Ascending aorta (tissue), 2 donors: ENCODE data around the gene ITPK1. TPM values are rescaled to one million over a fixed set of nuclear protein-coding genes. Genes with fewer than 3 reads are reported as not detected.
A peak's percentile ranks its signal among the peaks of the same experiment; 100 is the strongest.
"Not testable (repeated sequence)": the region's sequence is repeated elsewhere in the genome, so short reads cannot be mapped to it uniquely, and the experiment has no call there.

Experiments
- DNase-seq, 2 donors: peaks; one replicate each; pipeline ENCODE4 v3.0.0-alpha.2; 2019; ENCODE audit warnings: low spot score in 2 of 2
- H3K27ac ChIP-seq, 2 donors: fragments of 200-600 bp; sonication (generic); one replicate each; pipeline ENCODE4 v1.5.1; 2016 to 2017; ENCODE audit warnings: mild to moderate bottlenecking in 1 of 2
- H3K27me3 ChIP-seq: fragments of 200-600 bp; sonication (generic); one replicate; pipeline ENCODE4 v1.5.1; 2017
- H3K36me3 ChIP-seq, 2 donors: fragments of 200-600 bp; sonication (generic); one replicate each; pipeline ENCODE4 v1.5.1; 2016
- H3K4me1 ChIP-seq, 2 donors: fragments of 200-600 bp; sonication (generic); one replicate each; pipeline ENCODE4 v1.5.1; 2016 to 2017; ENCODE audit warnings: mild to moderate bottlenecking in 1 of 2
- H3K4me3 ChIP-seq, 2 donors: fragments of 200-600 bp; sonication (generic); one replicate each; pipeline ENCODE4 v1.5.1; 2016 to 2017; ENCODE audit warnings: mild to moderate bottlenecking in 1 of 2
- H3K9me3 ChIP-seq, 2 donors: fragments of 200-600 bp; sonication (generic); one replicate each; pipeline ENCODE4 v1.5.1; 2016
- intact Hi-C: fragments of 100-400 bp; cut with DNase I; formaldehyde crosslinking; loops from one replicate; pipeline ENCODE4 v1.15.1; 2023
- total RNA-seq: library from RNA; depleted of rRNA; stranded (reverse); fragments of >200 nt; gene quantifications from one replicate; pipeline ENCODE4 v1.1.0, GENCODE V29; 2016
- TF ChIP-seq, protein P1 (sequence below), 3 experiments: fragments of 200-600 bp in 2 of 3; fragments of 450-650 bp in 1 of 3; sonication (generic) in 2 of 3; IDR thresholded peaks; one replicate each; pipeline ENCODE4 v1.5.1; 2016 to 2019; ENCODE audit warnings: antibody characterized with exemption in 3 of 3, mild to moderate bottlenecking in 1 of 3, moderate library complexity in 1 of 3

The ITPK1 gene
- 85.3 TPM for total RNA-seq

DNA sequence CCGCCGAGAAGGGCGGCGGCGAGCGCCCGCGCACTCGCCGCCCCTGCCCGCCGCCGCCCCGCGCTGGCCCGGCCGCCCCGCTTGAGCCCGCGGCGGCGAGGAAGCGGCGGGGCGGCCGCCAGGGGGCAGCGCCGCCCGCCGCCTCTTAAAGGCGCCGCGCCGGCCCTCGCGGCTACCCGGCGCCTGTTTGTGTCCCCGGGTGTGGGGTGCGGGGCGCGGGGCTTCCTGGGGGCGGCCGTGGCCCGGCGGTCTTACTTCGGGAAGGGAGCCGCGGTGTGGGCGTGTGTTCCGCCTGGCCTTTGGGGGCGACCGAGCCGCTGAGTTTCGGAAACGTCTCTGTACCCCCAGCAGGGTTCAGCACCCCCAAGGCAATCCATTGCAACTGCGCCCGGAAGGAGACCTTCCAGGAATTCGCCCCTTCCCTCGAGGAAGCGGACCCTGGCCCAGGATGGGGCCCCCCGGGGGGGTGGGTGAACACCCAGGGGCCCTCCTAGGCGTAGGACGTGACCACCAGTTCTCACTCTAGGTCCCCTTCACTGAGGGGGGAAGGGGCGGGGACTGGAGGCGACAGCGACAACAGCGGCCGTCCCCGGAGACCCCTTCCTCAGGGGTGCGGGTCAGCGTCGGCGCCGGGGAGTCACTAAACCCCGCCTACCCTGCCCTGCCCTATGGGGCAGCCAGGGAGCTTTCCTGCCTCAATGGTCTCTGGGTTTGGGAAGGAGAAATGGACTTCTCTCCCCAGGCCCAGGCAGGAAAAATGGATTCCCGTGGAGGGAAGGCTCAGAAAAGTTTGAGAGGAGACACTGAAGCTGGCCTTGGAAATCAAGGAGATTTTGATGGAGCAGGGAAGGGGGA is at the start of gene ITPK1:
Gene ITPK1, minus strand, starts transcription at position 105 of the 855 bp plus-strand sequence. CDS start 762 bp downstream, outside the sequence.
- intact Hi-C loops: loop anchor here (1.0 to 5.0 kb wide), 5 partner anchors 23 to 217 kb away; partner anchors contain the start of genes BTBD7, GON7, MOAP1 and UBR7
- Histone ChIP-seq H3K27ac (peak within 1 kb of the TSS; percentile 98 to 100), H3K9me3 (no peaks in the 10 kb centered on the region), H3K27me3 (no peaks in the 10 kb centered on the region), H3K4me3 (peak within 1 kb of the TSS; percentile 97 to 99), H3K36me3 (no peaks in the 10 kb centered on the region), H3K4me1 (peaks cover 9 to 28% of the 10 kb centered on the region in 2 donors)
- peak in 1 of 2 donors; percentile 71 for DNase-seq
- TF ChIP-seq, protein P1, sequence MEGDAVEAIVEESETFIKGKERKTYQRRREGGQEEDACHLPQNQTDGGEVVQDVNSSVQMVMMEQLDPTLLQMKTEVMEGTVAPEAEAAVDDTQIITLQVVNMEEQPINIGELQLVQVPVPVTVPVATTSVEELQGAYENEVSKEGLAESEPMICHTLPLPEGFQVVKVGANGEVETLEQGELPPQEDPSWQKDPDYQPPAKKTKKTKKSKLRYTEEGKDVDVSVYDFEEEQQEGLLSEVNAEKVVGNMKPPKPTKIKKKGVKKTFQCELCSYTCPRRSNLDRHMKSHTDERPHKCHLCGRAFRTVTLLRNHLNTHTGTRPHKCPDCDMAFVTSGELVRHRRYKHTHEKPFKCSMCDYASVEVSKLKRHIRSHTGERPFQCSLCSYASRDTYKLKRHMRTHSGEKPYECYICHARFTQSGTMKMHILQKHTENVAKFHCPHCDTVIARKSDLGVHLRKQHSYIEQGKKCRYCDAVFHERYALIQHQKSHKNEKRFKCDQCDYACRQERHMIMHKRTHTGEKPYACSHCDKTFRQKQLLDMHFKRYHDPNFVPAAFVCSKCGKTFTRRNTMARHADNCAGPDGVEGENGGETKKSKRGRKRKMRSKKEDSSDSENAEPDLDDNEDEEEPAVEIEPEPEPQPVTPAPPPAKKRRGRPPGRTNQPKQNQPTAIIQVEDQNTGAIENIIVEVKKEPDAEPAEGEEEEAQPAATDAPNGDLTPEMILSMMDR (IDR thresholded peaks at IDR 0.05): peak in 2 of 3 experiments; percentile 24 to 59

DNA sequence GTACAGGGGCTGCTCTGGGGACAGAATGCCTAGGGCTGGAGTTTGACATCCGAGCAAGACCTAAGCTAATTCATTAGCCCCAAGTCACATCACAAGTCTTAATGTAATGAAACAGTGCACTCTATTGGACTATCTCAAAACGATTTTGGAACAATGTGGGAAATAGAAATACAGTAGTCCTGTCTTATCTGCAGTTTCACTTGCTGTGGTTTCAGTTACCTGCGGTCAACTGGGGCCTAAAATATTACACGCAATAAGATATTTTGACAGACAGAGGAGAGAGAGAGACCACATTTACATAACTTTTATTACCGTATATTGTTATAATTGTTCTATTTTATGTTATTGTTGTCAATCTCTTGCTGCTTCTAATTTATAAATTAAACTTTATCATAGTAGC is 47.8 kb upstream of the ITPK1 start:
- TF ChIP-seq, protein P1 (IDR thresholded peaks at IDR 0.05): no peak
- DNase-seq: no peak
- H3K27ac ChIP-seq: no peak overlapping the region
- H3K4me3 ChIP-seq: no peak overlapping the region
- no peaks in the 10 kb centered on the region for H3K4me1 ChIP-seq
- no peaks in the 10 kb centered on the region for H3K36me3 ChIP-seq
- no peaks in the 10 kb centered on the region for H3K27me3 ChIP-seq
- H3K9me3 ChIP-seq: no peaks in the 10 kb centered on the region
- intact Hi-C loops: no loop called here

DNA sequence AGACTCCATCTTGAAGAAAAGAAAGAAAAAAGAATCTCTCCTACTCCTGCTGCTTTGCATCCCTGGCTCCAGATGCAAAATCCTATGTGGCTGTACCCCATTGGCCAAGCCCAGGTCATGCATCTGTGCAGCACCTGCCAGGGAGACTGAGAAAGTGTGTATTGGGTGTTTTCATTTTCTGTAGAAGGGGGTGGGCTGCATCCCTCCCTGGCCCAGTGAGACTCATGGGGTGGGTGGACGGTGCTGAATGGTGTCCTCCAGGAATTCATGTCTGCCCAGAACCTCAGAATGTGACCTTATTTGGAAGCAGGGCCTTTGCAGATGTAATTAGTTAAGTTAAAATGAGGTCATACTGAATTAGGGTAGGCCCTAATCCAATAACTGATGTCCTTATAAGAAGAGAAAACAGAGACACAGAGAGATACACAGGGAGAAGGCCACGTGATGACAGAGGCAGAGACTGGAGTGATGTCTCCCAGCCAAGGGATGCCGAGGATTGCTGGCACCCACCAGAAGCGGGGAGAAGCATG is 45.8 kb upstream of the ITPK1 start:
- no peaks in the 10 kb centered on the region for H3K27me3 ChIP-seq
- no peaks in the 10 kb centered on the region for H3K36me3 ChIP-seq
- TF ChIP-seq, protein P1 (IDR thresholded peaks at IDR 0.05): no peak
- intact Hi-C loops: no loop called here
- H3K9me3 ChIP-seq: no peaks in the 10 kb centered on the region
- DNase-seq: no peak
- no peak overlapping the region for H3K27ac ChIP-seq
- no peaks in the 10 kb centered on the region for H3K4me1 ChIP-seq
- H3K4me3 ChIP-seq: no peak overlapping the region

DNA sequence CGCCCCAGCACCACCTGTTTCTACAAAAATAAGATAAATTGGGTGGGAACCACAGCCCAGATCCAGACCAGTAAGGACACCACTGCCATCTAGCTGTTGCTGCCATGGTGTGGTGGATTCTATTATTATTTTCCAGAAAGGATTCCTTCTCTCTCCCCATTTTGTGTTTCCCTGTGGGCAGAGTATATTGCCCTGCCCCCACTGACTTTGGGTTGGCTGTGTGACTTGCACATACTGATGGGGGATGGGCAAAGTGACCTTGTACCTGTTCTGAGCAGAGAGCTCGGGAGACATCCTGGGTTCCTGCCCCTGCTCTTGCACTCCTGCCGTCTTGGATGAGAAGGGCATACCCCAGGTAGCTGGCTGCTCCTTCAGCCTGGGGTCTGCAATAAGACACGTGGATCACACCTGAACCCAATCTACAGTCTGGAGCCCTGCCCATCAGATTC is 44.7 kb upstream of the ITPK1 start:
- no peak for DNase-seq
- Histone ChIP-seq H3K4me3 (no peak overlapping the region), H3K36me3 (no peaks in the 10 kb centered on the region), H3K27me3 (no peaks in the 10 kb centered on the region), H3K9me3 (no peaks in the 10 kb centered on the region), H3K27ac (no peak overlapping the region), H3K4me1 (no peaks in the 10 kb centered on the region)
- TF ChIP-seq, protein P1 (IDR thresholded peaks at IDR 0.05): peak in 1 of 3 experiments; percentile 15
- intact Hi-C loops: no loop called here

DNA sequence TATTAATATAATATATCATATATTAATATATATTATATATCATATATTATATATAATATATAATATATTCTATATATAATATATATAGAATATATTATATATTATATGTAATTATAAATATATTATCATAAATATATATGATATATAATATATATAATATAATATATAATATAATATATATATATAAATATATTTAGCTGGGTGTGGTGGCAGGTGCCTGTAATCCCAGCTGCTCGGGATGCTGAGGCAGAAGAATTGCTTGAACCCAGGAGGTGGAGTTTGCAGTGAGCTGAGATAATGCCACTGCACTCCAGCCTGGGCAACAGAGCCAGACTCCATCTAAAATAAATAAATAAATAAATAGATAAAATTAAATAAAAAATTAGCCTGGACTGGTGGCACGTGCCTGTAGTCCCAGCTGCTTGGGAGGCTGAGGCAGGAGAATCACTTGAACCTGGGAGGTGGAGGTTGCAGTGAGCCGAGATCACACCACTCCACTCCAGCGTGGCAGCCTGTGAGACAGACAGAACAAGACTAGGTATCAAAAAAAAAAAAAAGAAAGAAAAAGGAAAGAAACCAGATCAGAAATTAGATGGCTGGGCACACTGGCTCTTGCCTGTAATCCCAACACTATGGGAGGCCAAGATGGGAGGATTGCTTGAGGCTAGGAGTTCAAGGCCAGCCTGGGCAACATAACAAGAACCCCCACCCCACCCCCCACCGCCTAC is 44.1 kb upstream of the ITPK1 start:
- DNase-seq, H3K4me3 ChIP-seq, intact Hi-C loops: not testable (repeated sequence)

DNA sequence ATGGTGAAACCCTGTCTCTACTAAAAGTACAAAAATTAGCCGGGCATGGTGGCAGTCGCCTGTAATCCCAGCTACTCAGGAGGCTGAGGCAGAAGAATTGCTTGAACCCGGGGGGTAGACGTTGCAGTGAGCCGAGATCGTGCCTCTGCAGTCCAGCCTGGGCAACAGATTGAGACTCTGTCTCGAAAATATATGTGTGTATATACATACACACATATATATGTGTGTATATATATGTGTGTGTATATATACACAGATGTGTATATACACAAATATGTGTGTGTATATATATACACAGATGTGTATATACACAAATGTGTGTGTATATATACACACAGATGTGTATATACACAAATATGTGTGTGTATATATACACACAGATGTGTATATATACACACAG is 42.6 kb upstream of the ITPK1 start:
- intact Hi-C loops, H3K36me3 ChIP-seq, H3K4me1 ChIP-seq, H3K27me3 ChIP-seq, H3K27ac ChIP-seq, H3K9me3 ChIP-seq, DNase-seq, H3K4me3 ChIP-seq: not testable (repeated sequence)

More for the DNA sequence above, 44.1 kb upstream of the ITPK1 start:
- H3K4me1 ChIP-seq, H3K27me3 ChIP-seq, H3K36me3 ChIP-seq, H3K27ac ChIP-seq, H3K9me3 ChIP-seq: not testable (repeated sequence)
